ENCODE data around the gene CORO2B.
"Not testable (repeated sequence)": the region's sequence is repeated elsewhere in the genome, so short reads cannot be mapped to it uniquely, and the experiment has no call there.

The CORO2B gene

DNA sequence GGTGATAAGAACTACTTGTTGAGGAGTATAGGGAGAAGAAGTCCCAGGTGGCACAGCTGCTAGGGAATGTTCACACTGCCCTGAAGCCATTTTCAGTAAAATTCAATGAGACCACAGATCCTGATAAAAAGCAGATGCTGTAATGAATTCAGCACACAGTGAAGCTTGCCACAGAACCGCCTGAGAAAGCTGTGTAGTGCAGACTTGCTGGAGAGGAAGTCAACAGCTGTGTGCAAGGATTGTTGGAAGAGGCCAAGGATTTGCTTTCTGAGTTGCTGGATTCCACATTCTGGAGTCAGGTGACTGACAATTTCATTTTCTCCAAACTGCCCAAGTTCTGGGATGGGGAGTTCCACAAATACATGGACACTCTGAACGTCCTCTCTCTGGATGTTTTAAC lies 171.0 kb downstream of the CORO2B start:
- no peak overlapping the region for H3K4me2 ChIP-seq (ENCODE audit: low read depth, low read length, poor library complexity, severe bottlenecking)
- no peak overlapping the region for H3K4me3 ChIP-seq (ENCODE audit: insufficient read depth, low read length, poor library complexity, severe bottlenecking)
- no peak overlapping the region for H3K9ac ChIP-seq (ENCODE audit: low read length)

DNA sequence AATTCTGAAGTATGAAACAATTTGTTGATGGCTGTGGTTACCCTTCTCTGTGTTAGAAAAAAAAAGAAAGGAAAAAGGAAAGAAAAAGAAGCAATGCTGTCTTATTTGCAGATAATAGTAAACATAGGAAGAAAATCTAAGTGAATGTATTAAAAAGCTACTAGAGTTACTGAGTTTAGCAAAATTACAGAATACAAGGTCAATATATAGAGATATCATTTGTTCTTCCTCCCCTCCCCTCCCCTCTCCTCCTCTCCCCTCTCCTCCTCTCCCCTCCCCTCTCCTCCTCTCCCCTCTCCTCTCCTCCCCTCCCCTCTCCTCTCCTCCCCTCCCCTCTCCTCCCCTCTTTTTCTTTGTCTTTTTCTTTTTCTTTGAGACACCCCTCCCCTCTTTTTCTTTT lies 172.8 kb downstream of the CORO2B start:
- H3K27me3 ChIP-seq (ENCODE audit: low read length) = no peaks in the 10 kb centered on the region
- H3K27ac ChIP-seq (ENCODE audit: low read depth, low read length) = no peak overlapping the region
- H3K36me3 ChIP-seq (ENCODE audit: low read length) = no peaks in the 10 kb centered on the region
- no peak overlapping the region for H3K4me3 ChIP-seq (ENCODE audit: insufficient read depth, low read length, poor library complexity, severe bottlenecking)
- H3K4me2 ChIP-seq (ENCODE audit: low read depth, low read length, poor library complexity, severe bottlenecking) = no peak overlapping the region
- H3K9ac ChIP-seq (ENCODE audit: low read length) = no peak overlapping the region
- no peaks in the 10 kb centered on the region for H4K20me1 ChIP-seq (ENCODE audit: low read depth, low read length)
- no peak overlapping the region for H2AFZ ChIP-seq (ENCODE audit: low read depth, low read length, severe bottlenecking)
- H3F3A ChIP-seq (ENCODE audit: insufficient read depth) = no peaks in the 10 kb centered on the region
- no peaks in the 10 kb centered on the region for H3K9me2 ChIP-seq (replicated peaks; ENCODE audit: insufficient read depth, low read length)
- no peak for TF ChIP-seq EZH2phosphoT487 (conservative IDR thresholded peaks at IDR 0.05; ENCODE audit: low read length)
- TF ChIP-seq, protein P1, sequence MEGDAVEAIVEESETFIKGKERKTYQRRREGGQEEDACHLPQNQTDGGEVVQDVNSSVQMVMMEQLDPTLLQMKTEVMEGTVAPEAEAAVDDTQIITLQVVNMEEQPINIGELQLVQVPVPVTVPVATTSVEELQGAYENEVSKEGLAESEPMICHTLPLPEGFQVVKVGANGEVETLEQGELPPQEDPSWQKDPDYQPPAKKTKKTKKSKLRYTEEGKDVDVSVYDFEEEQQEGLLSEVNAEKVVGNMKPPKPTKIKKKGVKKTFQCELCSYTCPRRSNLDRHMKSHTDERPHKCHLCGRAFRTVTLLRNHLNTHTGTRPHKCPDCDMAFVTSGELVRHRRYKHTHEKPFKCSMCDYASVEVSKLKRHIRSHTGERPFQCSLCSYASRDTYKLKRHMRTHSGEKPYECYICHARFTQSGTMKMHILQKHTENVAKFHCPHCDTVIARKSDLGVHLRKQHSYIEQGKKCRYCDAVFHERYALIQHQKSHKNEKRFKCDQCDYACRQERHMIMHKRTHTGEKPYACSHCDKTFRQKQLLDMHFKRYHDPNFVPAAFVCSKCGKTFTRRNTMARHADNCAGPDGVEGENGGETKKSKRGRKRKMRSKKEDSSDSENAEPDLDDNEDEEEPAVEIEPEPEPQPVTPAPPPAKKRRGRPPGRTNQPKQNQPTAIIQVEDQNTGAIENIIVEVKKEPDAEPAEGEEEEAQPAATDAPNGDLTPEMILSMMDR (IDR thresholded peaks at IDR 0.05; ENCODE audit: insufficient read depth, low read length, poor library complexity, severe bottlenecking) = no peak
- no peaks in the 10 kb centered on the region for H3K79me2 ChIP-seq (ENCODE audit: insufficient read depth, low read length)
- H3K9me3 ChIP-seq (ENCODE audit: insufficient read depth, low read length) = no peaks in the 10 kb centered on the region

More for the DNA sequence above, 171.0 kb downstream of the CORO2B start:
- H4K20me1 ChIP-seq (ENCODE audit: low read depth, low read length) = no peaks in the 10 kb centered on the region
- H3K27ac ChIP-seq (ENCODE audit: low read depth, low read length) = no peak overlapping the region
- no peaks in the 10 kb centered on the region for H3K9me2 ChIP-seq (replicated peaks; ENCODE audit: insufficient read depth, low read length)
- no peaks in the 10 kb centered on the region for H3K36me3 ChIP-seq (ENCODE audit: low read length)
- H3K27me3 ChIP-seq (ENCODE audit: low read length) = no peaks in the 10 kb centered on the region
- no peak overlapping the region for H2AFZ ChIP-seq (ENCODE audit: low read depth, low read length, severe bottlenecking)
- H3K79me2 ChIP-seq (ENCODE audit: insufficient read depth, low read length) = no peaks in the 10 kb centered on the region
- no peaks in the 10 kb centered on the region for H3F3A ChIP-seq (ENCODE audit: insufficient read depth)
- no peak for TF ChIP-seq EZH2phosphoT487 (conservative IDR thresholded peaks at IDR 0.05; ENCODE audit: low read length)
- TF ChIP-seq, protein P1 (IDR thresholded peaks at IDR 0.05; ENCODE audit: insufficient read depth, low read length, poor library complexity, severe bottlenecking) = no peak
- no peaks in the 10 kb centered on the region for H3K9me3 ChIP-seq (ENCODE audit: insufficient read depth, low read length)

DNA sequence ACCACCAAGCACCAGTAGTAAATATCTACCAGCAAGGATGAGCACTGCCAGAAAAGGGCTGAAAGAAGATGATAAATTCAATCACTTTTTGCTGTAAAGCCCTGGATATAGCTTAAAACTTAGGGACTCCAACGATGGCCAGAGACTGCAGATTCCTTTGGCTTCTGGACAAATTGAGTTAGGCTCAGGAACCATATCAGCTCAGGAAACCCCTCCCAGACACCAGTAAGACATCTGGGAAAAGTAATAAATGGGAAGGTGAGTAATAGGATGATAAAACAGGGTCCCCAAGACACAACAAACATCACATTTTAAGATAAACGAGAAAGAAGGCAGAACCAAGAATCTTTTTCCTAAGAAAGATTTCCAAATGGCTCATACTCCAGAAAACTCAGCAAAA lies 176.9 kb downstream of the CORO2B start:
- no peaks in the 10 kb centered on the region for H3F3A ChIP-seq (ENCODE audit: insufficient read depth)
- H2AFZ ChIP-seq (ENCODE audit: low read depth, low read length, severe bottlenecking) = no peak overlapping the region
- no peaks in the 10 kb centered on the region for H3K9me2 ChIP-seq (replicated peaks; ENCODE audit: insufficient read depth, low read length)
- no peak overlapping the region for H3K27ac ChIP-seq (ENCODE audit: low read depth, low read length)
- no peaks in the 10 kb centered on the region for H3K9me3 ChIP-seq (ENCODE audit: insufficient read depth, low read length)
- no peak overlapping the region for H3K9ac ChIP-seq (ENCODE audit: low read length)
- no peak for TF ChIP-seq EZH2phosphoT487 (conservative IDR thresholded peaks at IDR 0.05; ENCODE audit: low read length)
- TF ChIP-seq, protein P1 (IDR thresholded peaks at IDR 0.05; ENCODE audit: insufficient read depth, low read length, poor library complexity, severe bottlenecking) = no peak
- H3K79me2 ChIP-seq (ENCODE audit: insufficient read depth, low read length) = no peaks in the 10 kb centered on the region
- no peaks in the 10 kb centered on the region for H3K27me3 ChIP-seq (ENCODE audit: low read length)
- no peaks in the 10 kb centered on the region for H3K36me3 ChIP-seq (ENCODE audit: low read length)
- no peaks in the 10 kb centered on the region for H4K20me1 ChIP-seq (ENCODE audit: low read depth, low read length)
- H3K4me2 ChIP-seq (ENCODE audit: low read depth, low read length, poor library complexity, severe bottlenecking) = no peak overlapping the region
- no peak overlapping the region for H3K4me3 ChIP-seq (ENCODE audit: insufficient read depth, low read length, poor library complexity, severe bottlenecking)

- H3K9me2 ChIP-seq (replicated peaks; ENCODE audit: insufficient read depth, low read length); H2AFZ ChIP-seq (ENCODE audit: low read depth, low read length, severe bottlenecking); H3K9ac ChIP-seq (ENCODE audit: low read length); H3K4me3 ChIP-seq (ENCODE audit: insufficient read depth, low read length, poor library complexity, severe bottlenecking); H4K20me1 ChIP-seq (ENCODE audit: low read depth, low read length); H3K9me3 ChIP-seq (ENCODE audit: insufficient read depth, low read length); H3K27me3 ChIP-seq (ENCODE audit: low read length); H3F3A ChIP-seq (ENCODE audit: insufficient read depth); H3K36me3 ChIP-seq (ENCODE audit: low read length); H3K79me2 ChIP-seq (ENCODE audit: insufficient read depth, low read length); H3K27ac ChIP-seq (ENCODE audit: low read depth, low read length); H3K4me2 ChIP-seq (ENCODE audit: low read depth, low read length, poor library complexity, severe bottlenecking): not testable (repeated sequence)
These were observed 181.3 kb downstream of the CORO2B start for GRCh38 chr15:68759982-68760579.
